NT2/D1 (cell line): ENCODE measurements around the gene EDA.

Source experiments
- SUZ12 ChIP-seq: IDR thresholded peaks from 2 replicates; pipeline ENCODE4 v1.6.1; 2011; ENCODE audit not compliant: insufficient read length, insufficient read depth; ENCODE audit errors: extremely low read depth
- YY1 ChIP-seq: IDR thresholded peaks from 2 replicates; pipeline ENCODE4 v1.6.1; 2011; ENCODE audit not compliant: insufficient read length, insufficient read depth
- ZNF274 ChIP-seq: IDR thresholded peaks from 2 replicates; pipeline ENCODE4 v1.6.1; 2011; ENCODE audit warnings: mild to moderate bottlenecking, low read depth, low read length

DNA sequence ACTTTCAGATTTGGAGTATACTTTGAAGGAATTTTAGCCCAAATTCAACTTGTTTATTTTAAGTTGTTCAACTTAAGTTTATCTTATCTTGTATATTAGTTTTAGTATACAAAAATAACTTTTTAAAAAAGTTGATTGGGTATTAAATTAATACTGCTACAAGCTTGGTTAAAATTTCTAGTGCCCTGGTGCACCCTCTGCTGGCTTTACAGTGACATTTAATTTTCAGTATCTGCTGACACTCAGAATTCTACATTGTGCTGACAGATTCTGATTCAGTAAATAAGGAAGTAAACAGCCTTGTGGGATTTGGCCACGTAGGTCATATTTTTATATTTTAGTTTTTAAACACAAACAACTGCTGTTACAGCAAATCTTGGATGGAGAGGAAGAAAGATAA is 2.9 kb downstream of the EDA start:
- TF ChIP-seq SUZ12 (no peak), YY1 (no peak), ZNF274 (no peak)
